ENCODE data around the gene CNFN.

Gene CNFN

DNA sequence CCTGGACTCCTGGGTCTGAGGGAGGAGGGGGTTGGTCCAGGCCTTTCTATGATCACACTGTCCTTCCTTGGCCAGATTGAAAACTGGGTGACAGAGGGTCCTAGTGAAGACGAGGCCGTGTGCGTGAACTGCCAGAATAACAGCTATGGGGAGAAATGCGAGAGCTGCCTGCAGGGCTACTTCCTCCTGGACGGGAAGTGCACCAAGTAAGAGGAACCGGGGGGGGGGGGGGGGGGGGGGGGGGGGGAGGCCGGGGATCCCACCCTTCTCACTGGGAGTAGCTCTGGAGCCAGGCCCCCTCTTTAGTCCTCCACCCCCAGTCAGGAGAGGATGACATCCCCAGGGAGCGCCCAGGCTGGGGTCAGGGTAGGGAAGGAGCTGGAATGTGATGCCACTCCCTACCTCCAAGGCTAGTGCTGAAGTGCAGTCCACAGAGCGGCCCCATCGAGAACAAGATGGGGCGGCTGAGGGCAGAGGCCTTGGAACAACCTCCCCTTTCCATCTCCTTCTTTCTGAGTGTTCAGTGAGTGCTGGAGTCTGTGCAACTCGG is 19.4 kb downstream of the CNFN start:
- H3K4me1 ChIP-seq (ENCODE audit: low read depth, poor library complexity, severe bottlenecking), result no peaks in the 10 kb centered on the region
- H4K20me1 ChIP-seq (ENCODE audit: insufficient read depth), result no peaks in the 10 kb centered on the region
- TF ChIP-seq CTCF (conservative IDR thresholded peaks at IDR 0.05; ENCODE audit: low read depth, low read length), result no peak
- H3K4me2 ChIP-seq, result no peak overlapping the region
- no peaks in the 10 kb centered on the region for H3K79me2 ChIP-seq (ENCODE audit: insufficient read depth, low read depth)
- no peaks in the 10 kb centered on the region for H3K27me3 ChIP-seq (ENCODE audit: insufficient read depth, low read depth)
- H3K27ac ChIP-seq, result no peak overlapping the region
- H3K9ac ChIP-seq, result no peak overlapping the region
- H2AFZ ChIP-seq (ENCODE audit: low read depth), result no peak overlapping the region
- H3K4me3 ChIP-seq (IDR thresholded peaks at IDR 0.05; ENCODE audit: insufficient read depth, low read depth, low read length), result no peak overlapping the region
- no peaks in the 10 kb centered on the region for H3K36me3 ChIP-seq (ENCODE audit: insufficient read depth)

- no peak overlapping the region for H3K9ac ChIP-seq
- H4K20me1 ChIP-seq (ENCODE audit: insufficient read depth), result no peaks in the 10 kb centered on the region
- H3K79me2 ChIP-seq (ENCODE audit: insufficient read depth, low read depth), result no peaks in the 10 kb centered on the region
- no peak for TF ChIP-seq CTCF (conservative IDR thresholded peaks at IDR 0.05; ENCODE audit: low read depth, low read length)
- no peak overlapping the region for H3K4me3 ChIP-seq (IDR thresholded peaks at IDR 0.05; ENCODE audit: insufficient read depth, low read depth, low read length)
- no peak overlapping the region for H2AFZ ChIP-seq (ENCODE audit: low read depth)
- no peaks in the 10 kb centered on the region for H3K36me3 ChIP-seq (ENCODE audit: insufficient read depth)
- no peak overlapping the region for H3K4me2 ChIP-seq
- H3K27me3 ChIP-seq (ENCODE audit: insufficient read depth, low read depth), result no peaks in the 10 kb centered on the region
- H3K4me1 ChIP-seq (ENCODE audit: low read depth, poor library complexity, severe bottlenecking), result no peaks in the 10 kb centered on the region
- H3K27ac ChIP-seq, result no peak overlapping the region
Measured at GRCh38 chr19:42370068-42370520, 20.0 kb downstream of the CNFN start.

DNA sequence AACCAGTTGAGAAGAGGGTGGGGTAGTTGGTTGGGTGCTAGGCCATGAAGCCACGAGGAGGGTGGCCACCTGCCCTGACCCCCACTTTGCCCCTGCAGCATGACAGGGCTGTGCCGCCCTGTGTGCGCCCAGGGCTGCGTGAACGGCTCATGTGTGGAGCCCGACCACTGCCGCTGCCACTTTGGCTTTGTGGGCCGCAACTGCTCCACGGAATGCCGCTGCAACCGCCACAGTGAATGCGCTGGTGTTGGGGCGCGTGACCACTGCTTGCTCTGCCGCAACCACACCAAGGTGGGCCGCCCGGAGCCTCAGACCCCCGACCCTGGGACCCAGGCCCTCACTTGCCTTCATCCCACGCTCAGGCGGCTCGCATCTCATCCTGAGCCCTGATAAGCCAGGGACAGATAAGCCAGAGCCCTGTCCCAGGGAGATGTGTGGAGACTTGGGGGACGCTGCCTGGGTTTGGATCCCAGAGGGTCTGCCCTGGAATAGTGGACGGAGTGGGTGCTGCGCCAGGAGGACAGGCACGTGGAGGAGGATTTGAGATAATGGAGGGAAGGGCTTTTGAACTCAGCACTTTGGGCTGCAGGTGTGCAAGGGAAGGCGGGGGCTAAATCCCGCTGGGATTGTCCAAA is 20.5 kb downstream of the CNFN start:
- H3K4me2 ChIP-seq, result no peak overlapping the region
- no peak overlapping the region for H3K9ac ChIP-seq
- no peak overlapping the region for H3K27ac ChIP-seq
- no peak overlapping the region for H3K4me3 ChIP-seq (IDR thresholded peaks at IDR 0.05; ENCODE audit: insufficient read depth, low read depth, low read length)
- no peaks in the 10 kb centered on the region for H4K20me1 ChIP-seq (ENCODE audit: insufficient read depth)
- H2AFZ ChIP-seq (ENCODE audit: low read depth), result no peak overlapping the region
- no peak for TF ChIP-seq CTCF (conservative IDR thresholded peaks at IDR 0.05; ENCODE audit: low read depth, low read length)
- no peaks in the 10 kb centered on the region for H3K36me3 ChIP-seq (ENCODE audit: insufficient read depth)
- no peaks in the 10 kb centered on the region for H3K4me1 ChIP-seq (ENCODE audit: low read depth, poor library complexity, severe bottlenecking)
- H3K79me2 ChIP-seq (ENCODE audit: insufficient read depth, low read depth), result no peaks in the 10 kb centered on the region
- H3K27me3 ChIP-seq (ENCODE audit: insufficient read depth, low read depth), result no peaks in the 10 kb centered on the region

GRCh38 chr19:42368765-42369164 is 21.3 kb downstream of the CNFN start:
- H3K79me2 ChIP-seq (ENCODE audit: insufficient read depth, low read depth), result no peaks in the 10 kb centered on the region
- no peak for TF ChIP-seq CTCF (conservative IDR thresholded peaks at IDR 0.05; ENCODE audit: low read depth, low read length)
- no peak overlapping the region for H3K9ac ChIP-seq
- no peak overlapping the region for H3K27ac ChIP-seq
- H4K20me1 ChIP-seq (ENCODE audit: insufficient read depth), result no peaks in the 10 kb centered on the region
- no peak overlapping the region for H3K4me3 ChIP-seq (IDR thresholded peaks at IDR 0.05; ENCODE audit: insufficient read depth, low read depth, low read length)
- H3K36me3 ChIP-seq (ENCODE audit: insufficient read depth), result no peaks in the 10 kb centered on the region
- no peaks in the 10 kb centered on the region for H3K4me1 ChIP-seq (ENCODE audit: low read depth, poor library complexity, severe bottlenecking)
- H2AFZ ChIP-seq (ENCODE audit: low read depth), result no peak overlapping the region
- H3K4me2 ChIP-seq, result no peak overlapping the region
- H3K27me3 ChIP-seq (ENCODE audit: insufficient read depth, low read depth), result no peaks in the 10 kb centered on the region

Measured in KMS-11 (cell line).